H1 (cell line): Measurements from ENCODE around the gene CFAP97D1. TPM values are rescaled to one million over a fixed set of nuclear protein-coding genes. Genes with fewer than 3 reads are reported as not detected.

Source experiments
- ATF3 ChIP-seq: IDR thresholded peaks from 2 replicates; pipeline ENCODE4 v1.6.1; 2011; ENCODE audit warnings: low read depth, mild to moderate bottlenecking, low read length; ENCODE audit not compliant: insufficient read depth
- EP300 ChIP-seq, 2 experiments: IDR thresholded peaks; 1 replicate in 1 of 2; 2 replicates in 1 of 2; pipeline ENCODE4 v1.6.1; 2011 to 2012; ENCODE audit warnings: low read depth in 2 of 2, low read length in 2 of 2, mild to moderate bottlenecking in 2 of 2, borderline replicate concordance in 1 of 2, inconsistent platforms in 1 of 2, moderate library complexity in 1 of 2
- JUND ChIP-seq: IDR thresholded peaks from 2 replicates; pipeline ENCODE4 v1.6.1; 2011; ENCODE audit warnings: mild to moderate bottlenecking, improper control_type of control experiment, low read length
- RBBP5 ChIP-seq: IDR thresholded peaks from 2 replicates; pipeline ENCODE4 v1.7.1; 2012; ENCODE audit warnings: low read depth, mild to moderate bottlenecking, inconsistent platforms, low read length, moderate library complexity, borderline replicate concordance
- SIRT6 ChIP-seq: IDR thresholded peaks from one replicate; pipeline ENCODE4 v1.7.1; 2012; ENCODE audit warnings: low read length, inconsistent platforms
- TAF1 ChIP-seq: IDR thresholded peaks from 2 replicates; pipeline ENCODE4 v1.6.1; 2011; ENCODE audit warnings: mild to moderate bottlenecking, low read depth, low read length
- TCF12 ChIP-seq: IDR thresholded peaks from 2 replicates; pipeline ENCODE4 v1.6.1; 2011; ENCODE audit warnings: low read depth, mild to moderate bottlenecking, low read length
- polyA plus RNA-seq, 7 experiments: library from polyadenylated mRNA; depleted of rRNA in 3 of 7; stranded (reverse) in 5 of 7; unstranded in 2 of 7; fragments of >200 nt in 5 of 7; fragments of 200-250 nt in 2 of 7; gene quantifications; 1 replicate in 5 of 7; 2 replicates in 1 of 7; 4 replicates in 1 of 7; pipeline versions ENCODE4 v1.2.1 to v1.2.3, GENCODE V29; 2011 to 2013; ENCODE audit warnings: missing spikeins in 2 of 7, mixed read lengths in 2 of 7
- total RNA-seq: library from RNA; stranded (reverse); fragmentation: NEBNext Ultra II Directional; extraction: Animal tissue kit (Norgen Biotek cat#: 25700); gene quantifications from 2 replicates; pipeline ENCODE4 v1.2.1, GENCODE V29; 2021

CFAP97D1 gene
- total and polyA plus RNA-seq, 2 of the 8 experiments (the other 6 are each of a cell fraction or from before 2014, with no cell fraction given), result 0.02 to 0.07 TPM

- TF ChIP-seq EP300 (IDR thresholded peaks at IDR 0.05; ENCODE audit: borderline replicate concordance in 1 of 2, low read depth in 2 of 2, low read length in 2 of 2), result no peak
- no peak for TF ChIP-seq RBBP5
- TF ChIP-seq TCF12, result peak; percentile 42; the same call in 1 of the 2 replicates
- TF ChIP-seq ATF3, result no peak
- TF ChIP-seq JUND, result peak; percentile 51; the same call in 1 of the 2 replicates
- no peak for TF ChIP-seq SIRT6
- no peak for TF ChIP-seq TAF1
Observed at GRCh38 chr17:43760254-43760852, 19.9 kb upstream of the CFAP97D1 start (continued).
